Trophoblast cell (in vitro differentiated cells and primary cell): Measurements from ENCODE around the gene MUC4.
"Not testable (repeated sequence)": the region's sequence is repeated elsewhere in the genome, so short reads cannot be mapped to it uniquely, and the experiment has no call there.

Experiments used
- DNase-seq, 2 donors: peaks; one replicate each; pipeline ENCODE4 v3.0.0-alpha.2; 2016
- H2AFZ ChIP-seq: 2 replicates; pipeline ENCODE4 v1.6.1; 2013; ENCODE audit warnings: low read length, moderate library complexity, mild to moderate bottlenecking; ENCODE audit not compliant: insufficient read depth, poor library complexity
- H2AK5ac ChIP-seq: 2 replicates; pipeline ENCODE4 v1.6.1; 2013; ENCODE audit warnings: mild to moderate bottlenecking, low read length
- H2BK120ac ChIP-seq: 2 replicates; pipeline ENCODE4 v1.6.1; 2013; ENCODE audit warnings: low read length, mild to moderate bottlenecking, moderate library complexity; ENCODE audit not compliant: insufficient read depth, poor library complexity
- H2BK12ac ChIP-seq: 2 replicates; pipeline ENCODE4 v1.6.1; 2013; ENCODE audit warnings: mild to moderate bottlenecking, low read length, moderate library complexity
- H2BK5ac ChIP-seq: 2 replicates; pipeline ENCODE4 v1.6.1; 2013; ENCODE audit warnings: low read length, low read depth, moderate library complexity, mild to moderate bottlenecking; ENCODE audit not compliant: poor library complexity
- H3K14ac ChIP-seq: 2 replicates; pipeline ENCODE4 v1.6.1; 2013; ENCODE audit warnings: mild to moderate bottlenecking, low read length
- H3K18ac ChIP-seq: 2 replicates; pipeline ENCODE4 v1.6.1; 2013; ENCODE audit warnings: mild to moderate bottlenecking, low read length
- H3K23ac ChIP-seq: 2 replicates; pipeline ENCODE4 v1.6.1; 2013; ENCODE audit warnings: low read length
- H3K27ac ChIP-seq: 2 replicates; pipeline ENCODE4 v1.5.1; 2013; ENCODE audit warnings: low read depth, mild to moderate bottlenecking, inconsistent platforms, low read length, moderate library complexity
- H3K27me3 ChIP-seq: 2 replicates; pipeline ENCODE4 v1.6.1; 2013; ENCODE audit warnings: inconsistent platforms, mild to moderate bottlenecking, low read length, moderate library complexity; ENCODE audit not compliant: insufficient read depth
- H3K36me3 ChIP-seq, 2 experiments: 1 replicate in 1 of 2; 2 replicates in 1 of 2; pipeline ENCODE4 v1.6.1; 2013; ENCODE audit warnings: low read length in 2 of 2, mild to moderate bottlenecking in 2 of 2, moderate library complexity in 1 of 2; ENCODE audit not compliant: insufficient read depth in 2 of 2, control insufficient read depth in 1 of 2
- H3K4ac ChIP-seq: 2 replicates; pipeline ENCODE4 v1.6.1; 2013; ENCODE audit warnings: low read depth, mild to moderate bottlenecking, low read length, moderate library complexity
- H3K4me1 ChIP-seq, 2 experiments: 1 replicate in 1 of 2; 2 replicates in 1 of 2; pipeline ENCODE4 v1.6.1; 2013; ENCODE audit warnings: low read length in 2 of 2, mild to moderate bottlenecking in 2 of 2, moderate library complexity in 1 of 2; ENCODE audit not compliant: insufficient read depth in 2 of 2, control insufficient read depth in 1 of 2
- H3K4me2 ChIP-seq: 2 replicates; pipeline ENCODE4 v1.6.1; 2013; ENCODE audit warnings: inconsistent platforms, mild to moderate bottlenecking, low read length, moderate library complexity
- H3K4me3 ChIP-seq: 2 replicates; pipeline ENCODE4 v1.5.1; 2013; ENCODE audit warnings: mild to moderate bottlenecking, low read depth, low read length, inconsistent platforms
- H3K79me1 ChIP-seq: one replicate; pipeline ENCODE4 v1.6.1; 2013; ENCODE audit warnings: low read length
- H3K79me2 ChIP-seq: 2 replicates; pipeline ENCODE4 v1.6.1; 2013; ENCODE audit warnings: low read length, mild to moderate bottlenecking; ENCODE audit not compliant: control insufficient read depth, insufficient read depth, poor library complexity
- H3K9ac ChIP-seq: 2 replicates; pipeline ENCODE4 v1.6.1; 2013; ENCODE audit warnings: mild to moderate bottlenecking, low read length
- H3K9me3 ChIP-seq: 2 replicates; pipeline ENCODE4 v1.6.1; 2013; ENCODE audit warnings: low read depth, mild to moderate bottlenecking, control low read depth, inconsistent platforms, low read length; ENCODE audit not compliant: insufficient read depth
- H4K12ac ChIP-seq: 2 replicates; pipeline ENCODE4 v1.6.1; 2013; ENCODE audit warnings: low read depth, mild to moderate bottlenecking, low read length, moderate library complexity
- H4K8ac ChIP-seq: 2 replicates; pipeline ENCODE4 v1.6.1; 2013; ENCODE audit warnings: low read depth, mild to moderate bottlenecking, low read length, moderate library complexity
- H4K91ac ChIP-seq: one replicate; pipeline ENCODE4 v1.6.1; 2013; ENCODE audit warnings: low read depth, mild to moderate bottlenecking, low read length, moderate library complexity
- WGBS: extraction: QIAGEN DNeasy Blood & Tissue Kit; methylation state at CpG from one replicate; pipeline ENCODE4 v1.1.7; 2013; ENCODE audit warnings: missing lambda C conversion rate; ENCODE audit not compliant: insufficient read length, insufficient coverage; ENCODE audit errors: extremely low coverage; 5-methylcytosine and 5-hydroxymethylcytosine counted together

MUC4 gene

DNA sequence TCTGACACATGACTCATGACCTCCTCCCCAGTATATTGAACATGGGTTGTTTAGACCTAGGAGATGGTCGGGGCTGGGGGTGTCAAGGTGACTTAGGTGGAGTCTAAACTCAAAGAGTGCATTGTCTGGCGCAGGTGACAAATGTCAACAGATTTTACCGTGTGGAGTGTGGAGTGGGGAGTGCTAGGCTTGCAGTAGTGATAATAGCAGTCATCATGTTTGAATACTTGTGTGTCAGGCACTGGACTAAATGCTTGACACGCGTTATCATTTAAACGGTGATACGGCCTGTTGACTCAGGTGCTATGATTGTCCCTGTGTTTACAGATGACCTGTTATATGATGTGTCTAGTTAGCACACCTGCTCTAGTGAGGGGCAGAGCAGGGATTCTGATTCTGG, 60.2 kb downstream of the MUC4 start:
- H3K23ac ChIP-seq, result no peak overlapping the region
- H4K91ac ChIP-seq, result no peak overlapping the region
- no CpG with 5 or more reads among the region's 7 CpGs for WGBS
- no peak overlapping the region for H3K27ac ChIP-seq
- H3K14ac ChIP-seq, result no peak overlapping the region
- no peaks in the 10 kb centered on the region for H3K36me3 ChIP-seq
- H4K8ac ChIP-seq, result no peak overlapping the region
- no peak overlapping the region for H2BK5ac ChIP-seq
- H3K9ac ChIP-seq, result no peak overlapping the region
- peaks cover 3% of the 10 kb centered on the region for H3K9me3 ChIP-seq
- no peak overlapping the region for H3K4me2 ChIP-seq
- no peak for DNase-seq
- H2AK5ac ChIP-seq, result no peak overlapping the region
- no peaks in the 10 kb centered on the region for H3K27me3 ChIP-seq
- H3K79me2 ChIP-seq, result no peaks in the 10 kb centered on the region
- no peak overlapping the region for H2AFZ ChIP-seq
- H3K18ac ChIP-seq, result no peak overlapping the region
- H2BK12ac ChIP-seq, result no peak overlapping the region
- no peak overlapping the region for H3K4me3 ChIP-seq
- H3K4ac ChIP-seq, result no peak overlapping the region
- no peak overlapping the region for H2BK120ac ChIP-seq
- no peak overlapping the region for H4K12ac ChIP-seq
- H3K4me1 ChIP-seq, result peaks cover 2% of the 10 kb centered on the region in 2 experiments
- no peaks in the 10 kb centered on the region for H3K79me1 ChIP-seq

DNA sequence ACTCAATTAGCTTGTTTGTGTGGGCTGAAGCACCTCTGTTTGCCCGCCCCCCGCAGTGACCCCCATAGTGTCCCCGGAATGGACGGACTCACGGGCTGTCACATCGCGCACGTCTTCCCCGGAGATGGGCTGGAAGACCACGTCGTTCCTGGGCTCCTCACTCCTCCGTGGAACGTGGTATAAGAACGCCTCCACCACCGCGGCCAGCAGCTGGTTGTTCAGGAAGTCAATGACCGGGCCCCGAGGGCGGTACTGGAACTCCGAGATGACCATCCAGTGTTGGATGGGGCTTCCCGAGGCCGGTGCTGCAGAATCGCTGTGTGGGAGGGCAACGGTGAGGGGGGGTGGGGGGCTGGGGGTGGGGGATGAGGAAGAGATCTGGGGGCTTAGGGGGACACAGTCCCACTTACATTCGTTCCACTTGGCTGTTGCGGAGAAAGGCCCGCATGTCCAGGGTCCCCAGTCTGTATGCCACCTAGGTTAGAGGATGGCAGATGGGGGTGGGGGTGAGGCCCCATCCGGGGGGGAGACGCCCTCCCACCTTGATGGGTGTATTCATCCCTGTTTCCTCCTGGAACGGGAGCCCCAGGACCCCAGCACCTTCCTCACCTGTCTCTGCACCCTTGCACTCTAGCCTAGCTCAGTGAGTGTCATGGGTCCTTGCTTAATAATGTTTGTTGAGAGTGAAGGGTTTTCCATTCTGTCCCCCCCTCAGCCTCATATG, 60.8 kb downstream of the MUC4 start:
- Histone ChIP-seq H3K4me2 (no peak overlapping the region), H3K14ac (no peak overlapping the region), H3K4ac (no peak overlapping the region)

DNA sequence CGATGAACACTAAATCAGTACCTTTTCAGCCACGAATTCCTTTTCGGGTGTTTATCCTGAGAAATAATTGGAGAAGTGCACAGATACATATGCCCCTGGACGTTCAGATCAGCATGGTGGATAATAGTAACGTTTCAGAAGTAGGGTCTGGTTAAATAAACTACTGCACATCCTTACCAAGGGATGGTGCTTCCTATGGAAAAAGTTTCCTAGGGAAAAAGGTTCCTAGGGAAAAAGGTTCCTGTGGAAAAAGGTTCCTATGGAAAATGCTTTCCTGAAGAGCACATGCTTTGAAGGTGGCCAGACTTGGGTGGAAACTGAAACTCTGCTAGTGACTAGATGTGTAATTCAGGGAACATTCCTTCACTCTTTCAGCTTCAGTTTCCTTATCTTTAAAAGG, 62.6 kb downstream of the MUC4 start:
- H3K36me3 ChIP-seq, H3K79me2 ChIP-seq, H4K12ac ChIP-seq, H4K91ac ChIP-seq, H2BK5ac ChIP-seq, H3K27me3 ChIP-seq, DNase-seq, H2AFZ ChIP-seq, H3K4me3 ChIP-seq, H3K27ac ChIP-seq, H3K4me2 ChIP-seq, H3K4ac ChIP-seq, H3K18ac ChIP-seq, H4K8ac ChIP-seq, H3K79me1 ChIP-seq, H3K9ac ChIP-seq, H3K4me1 ChIP-seq, H3K23ac ChIP-seq, H2BK120ac ChIP-seq, H2BK12ac ChIP-seq, H3K9me3 ChIP-seq, H2AK5ac ChIP-seq, H3K14ac ChIP-seq: not testable (repeated sequence)
- no CpG with 5 or more reads among the region's 5 CpGs for WGBS

More for the DNA sequence above, 60.8 kb downstream of the MUC4 start:
- Histone ChIP-seq H3K9ac (no peak overlapping the region), H2BK120ac (no peak overlapping the region), H3K79me2 (no peaks in the 10 kb centered on the region), H3K23ac (no peak overlapping the region), H3K4me3 (no peak overlapping the region), H3K79me1 (no peaks in the 10 kb centered on the region), H3K18ac (no peak overlapping the region), H4K8ac (no peak overlapping the region), H2AFZ (no peak overlapping the region), H3K4me1 (peaks cover 2% of the 10 kb centered on the region in 2 experiments), H4K91ac (no peak overlapping the region), H3K9me3 (peaks cover 3% of the 10 kb centered on the region), H3K27me3 (no peaks in the 10 kb centered on the region), H2AK5ac (no peak overlapping the region), H4K12ac (no peak overlapping the region), H2BK12ac (no peak overlapping the region), H3K36me3 (no peaks in the 10 kb centered on the region), H3K27ac (no peak overlapping the region), H2BK5ac (no peak overlapping the region)
- no CpG with 5 or more reads among the region's 30 CpGs for WGBS
- no peak for DNase-seq

GRCh38 chr3:195748661-195749060, 63.1 kb downstream of the MUC4 start:
- H2AK5ac ChIP-seq, result no peak overlapping the region
- H2AFZ ChIP-seq, result no peak overlapping the region
- no peak overlapping the region for H2BK12ac ChIP-seq
- peaks cover 3% of the 10 kb centered on the region for H3K9me3 ChIP-seq
- H4K91ac ChIP-seq, result no peak overlapping the region
- peaks cover 2% of the 10 kb centered on the region in 2 experiments for H3K4me1 ChIP-seq
- H3K9ac ChIP-seq, result no peak overlapping the region
- H3K14ac ChIP-seq, result no peak overlapping the region
- no peak overlapping the region for H3K4ac ChIP-seq
- H4K12ac ChIP-seq, result no peak overlapping the region
- H3K4me2 ChIP-seq, result no peak overlapping the region
- no peak overlapping the region for H2BK120ac ChIP-seq
- DNase-seq, result no peak
- H3K23ac ChIP-seq, result no peak overlapping the region
- H2BK5ac ChIP-seq, result no peak overlapping the region
- no peaks in the 10 kb centered on the region for H3K36me3 ChIP-seq
- H3K27ac ChIP-seq, result no peak overlapping the region
- WGBS, result no CpG with 5 or more reads among the region's 11 CpGs
- no peaks in the 10 kb centered on the region for H3K79me1 ChIP-seq
- no peak overlapping the region for H4K8ac ChIP-seq
- no peak overlapping the region for H3K4me3 ChIP-seq
- H3K18ac ChIP-seq, result no peak overlapping the region
- no peaks in the 10 kb centered on the region for H3K79me2 ChIP-seq
- H3K27me3 ChIP-seq, result no peaks in the 10 kb centered on the region
